HEK293 (cell line): ENCODE data around the gene MTG1.

ENCODE experiments used
- CTCF ChIA-PET: fragments of 350-600 bp; formaldehyde crosslinking; extraction: SDS; loops from one replicate; lab custom pipeline; 2021; ENCODE audit warnings: antibody characterized with exemption; lab: Yijun Ruan, JAX
- POLR2A ChIA-PET: fragments of 300-600 bp; formaldehyde crosslinking; extraction: SDS; loops from one replicate; lab custom pipeline; 2020; ENCODE audit warnings: antibody characterized with exemption, inconsistent platforms; lab: Yijun Ruan, JAX
- H3K27ac ChIP-seq: fragments of 200-500 bp; sonication (Bioruptor generic); 2 replicates; pipeline ENCODE4 v1.5.1; 2014; ENCODE audit warnings: low read depth, low read length, control low read depth, inconsistent platforms; ENCODE audit errors: extremely low read depth
- H3K36me3 ChIP-seq, 2 experiments: fragments of 200-500 bp in 1 of 2; sonication (Bioruptor generic) in 1 of 2; 1 replicate in 1 of 2; 2 replicates in 1 of 2; pipeline ENCODE4 v1.5.1; 2014 to 2017; ENCODE audit warnings: inconsistent platforms in 2 of 2, low read length in 2 of 2; ENCODE audit not compliant: control insufficient read depth in 2 of 2, insufficient read depth in 1 of 2
- H3K4me1 ChIP-seq: fragments of 200-500 bp; sonication (Bioruptor generic); 2 replicates; pipeline ENCODE4 v1.5.1; 2014; ENCODE audit warnings: mild to moderate bottlenecking, low read length, inconsistent platforms; ENCODE audit not compliant: control insufficient read depth, insufficient read depth
- H3K4me3 ChIP-seq: 2 replicates; pipeline ENCODE4 v1.5.1; 2011; ENCODE audit warnings: low read depth, mild to moderate bottlenecking, control low read depth, low read length, moderate library complexity
- H3K9me3 ChIP-seq: fragments of 200-500 bp; sonication (Bioruptor generic); 2 replicates; pipeline ENCODE4 v1.5.1; 2014; ENCODE audit warnings: low read depth, low read length, inconsistent platforms; ENCODE audit not compliant: control insufficient read depth, insufficient read depth
- BCL11A ChIP-seq: fragments of 450-650 bp; formaldehyde crosslinking; IDR thresholded peaks from 2 replicates; pipeline ENCODE4 v1.5.1; 2016; ENCODE audit warnings: low read depth, missing biosample characterization, missing genetic modification characterization
- GLIS2 ChIP-seq: fragments of 450-650 bp; formaldehyde crosslinking; IDR thresholded peaks from 2 replicates; pipeline ENCODE4 v1.5.1; 2016; ENCODE audit warnings: missing biosample characterization, missing genetic modification characterization
- PRDM10 ChIP-seq: fragments of 450-650 bp; formaldehyde crosslinking; IDR thresholded peaks from 2 replicates; pipeline ENCODE4 v1.5.1; 2016; ENCODE audit warnings: missing biosample characterization, missing genetic modification characterization
- RBAK ChIP-seq: fragments of 450-650 bp; formaldehyde crosslinking; IDR thresholded peaks from 2 replicates; pipeline ENCODE4 v1.5.1; 2016; ENCODE audit warnings: missing biosample characterization, missing genetic modification characterization
- SCRT2 ChIP-seq: fragments of 450-650 bp; formaldehyde crosslinking; IDR thresholded peaks from 2 replicates; pipeline ENCODE4 v1.5.1; 2016; ENCODE audit warnings: missing biosample characterization, missing genetic modification characterization
- TCF7L2 ChIP-seq: IDR thresholded peaks from 2 replicates; pipeline ENCODE4 v1.6.1; 2011; ENCODE audit warnings: low read depth, mild to moderate bottlenecking, inconsistent platforms, low read length, moderate library complexity, borderline replicate concordance
- ZFHX2 ChIP-seq: fragments of 450-650 bp; formaldehyde crosslinking; conservative IDR thresholded peaks from 2 replicates; pipeline ENCODE4 v1.5.1; 2016; ENCODE audit warnings: missing biosample characterization, missing genetic modification characterization
- ZNF132 ChIP-seq: fragments of 450-650 bp; formaldehyde crosslinking; IDR thresholded peaks from 2 replicates; pipeline ENCODE4 v1.5.1; 2017; ENCODE audit warnings: missing biosample characterization, missing genetic modification characterization, borderline replicate concordance
- ZNF433 ChIP-seq: fragments of 450-650 bp; formaldehyde crosslinking; IDR thresholded peaks from 2 replicates; pipeline ENCODE4 v1.5.1; 2016; ENCODE audit warnings: missing biosample characterization, missing genetic modification characterization, low read depth
- ZNF555 ChIP-seq: fragments of 450-650 bp; formaldehyde crosslinking; conservative IDR thresholded peaks from 2 replicates; pipeline ENCODE4 v1.5.1; 2017; ENCODE audit warnings: missing biosample characterization, mild to moderate bottlenecking, missing genetic modification characterization, inconsistent platforms
- ZNF571 ChIP-seq: fragments of 450-650 bp; formaldehyde crosslinking; IDR thresholded peaks from 2 replicates; pipeline ENCODE4 v1.5.0; 2017; ENCODE audit warnings: missing biosample characterization, missing genetic modification characterization
- ZNF623 ChIP-seq: fragments of 450-650 bp; formaldehyde crosslinking; IDR thresholded peaks from 2 replicates; pipeline ENCODE4 v1.5.1; 2016; ENCODE audit warnings: missing biosample characterization, missing genetic modification characterization
- ZNF645 ChIP-seq: fragments of 450-650 bp; formaldehyde crosslinking; IDR thresholded peaks from 2 replicates; pipeline ENCODE4; 2016; ENCODE audit warnings: missing biosample characterization, missing genetic modification characterization
- ZNF677 ChIP-seq: fragments of 450-650 bp; IDR thresholded peaks from 2 replicates; pipeline ENCODE4 v1.5.0; 2018; ENCODE audit warnings: missing biosample characterization, mild to moderate bottlenecking, missing genetic modification characterization, moderate library complexity

Gene MTG1

GRCh38 chr10:133452453-133452852 is 58.5 kb downstream of the MTG1 start:
- POLR2A ChIA-PET: no interaction called here
- Histone ChIP-seq H3K9me3 (no peaks in the 10 kb centered on the region), H3K36me3 (no peaks in the 10 kb centered on the region), H3K4me1 (no peaks in the 10 kb centered on the region), H3K4me3 (no peak overlapping the region), H3K27ac (no peak overlapping the region)
- TF ChIP-seq PRDM10 (tag by site-specific recombination) (peak; percentile 82), SCRT2 (tag by site-specific recombination) (no peak)
- CTCF ChIA-PET: no interaction called here

GRCh38 chr10:133453516-133454203 is 59.7 kb downstream of the MTG1 start, which contains the start of gene SCART1:
TSS of gene SCART1 (plus strand) at chr10:133453945. CDS start at chr10:133453998, 53 bp downstream.
- TF ChIP-seq BCL11A (tag by site-specific recombination) (no peak), ZFHX2 (peak; percentile 7; the same call in 1 of the 2 replicates), ZNF645 (tag by site-specific recombination) (no peak)
- ChIA-PET CTCF (interaction anchor here (1.1 kb wide), 1 partner anchor 15 kb away, joined by 6 read pairs; no protein-coding TSS in a partner anchor), POLR2A (no interaction called here)
- Histone ChIP-seq H3K9me3 (no peaks in the 10 kb centered on the region), H3K27ac (no peak within 1 kb of the TSS), H3K36me3 (no peaks in the 10 kb centered on the region), H3K4me1 (no peaks in the 10 kb centered on the region), H3K4me3 (no peak within 1 kb of the TSS)

GRCh38 chr10:133454204-133454893 is 60.4 kb downstream of the MTG1 start:
- TF ChIP-seq TCF7L2 (no peak), GLIS2 (tag by site-specific recombination) (no peak), ZNF132 (tag by site-specific recombination) (no peak), ZNF677 (no peak), ZNF433 (no peak), ZNF555 (tag by site-specific recombination) (no peak), ZNF623 (no peak), RBAK (tag by site-specific recombination) (no peak), ZNF571 (tag by site-specific recombination) (no peak)
- Histone ChIP-seq H3K4me1 (no peaks in the 10 kb centered on the region), H3K4me3 (no peak overlapping the region), H3K27ac (no peak overlapping the region), H3K9me3 (no peaks in the 10 kb centered on the region), H3K36me3 (no peaks in the 10 kb centered on the region)
- CTCF ChIA-PET: interaction anchor here (0.5 kb wide), 1 partner anchor 15 kb away, joined by 3 read pairs; no protein-coding TSS in a partner anchor
- POLR2A ChIA-PET: no interaction called here
